Keratinocyte (primary cell): ENCODE data around the gene SCEL.

Source experiments
- CTCF ChIP-seq, 3 experiments: IDR thresholded peaks in 1 of 3; conservative IDR thresholded peaks in 1 of 3; optimal IDR thresholded peaks in 1 of 3; 2 replicates in 2 of 3; 3 replicates in 1 of 3; pipeline versions ENCODE3 to v1.5.1; 2011; ENCODE audit warnings: low read length in 3 of 3, mild to moderate bottlenecking in 3 of 3, moderate library complexity in 2 of 3, control low read depth in 1 of 3, inconsistent platforms in 1 of 3; ENCODE audit not compliant: insufficient read depth in 2 of 3; ENCODE audit errors: extremely low read depth in 1 of 3
- EZH2 ChIP-seq: IDR thresholded peaks from one replicate; pipeline ENCODE4 v1.6.1; 2012; ENCODE audit warnings: inconsistent platforms, mild to moderate bottlenecking, low read length, moderate library complexity

GRCh38 chr13:77650409-77650808 is 114.9 kb downstream of the SCEL start:
- TF ChIP-seq CTCF (optimal IDR thresholded peaks at IDR 0.05 in 1 of 3, IDR thresholded peaks at IDR 0.05 in 1 of 3, conservative IDR thresholded peaks at IDR 0.05 in 1 of 3; ENCODE audit: extremely low read depth in 1 of 3, insufficient read depth in 2 of 3, low read length in 3 of 3) (no peak), EZH2 (no peak)
